ENCODE data around the gene CPT1B. TPM values are rescaled to one million over a fixed set of nuclear protein-coding genes. Genes with fewer than 3 reads are reported as not detected.

Gene CPT1B
- total RNA-seq, 4 donors from 2014 or later = 34.2 to 111 (median 37.6) TPM

DNA sequence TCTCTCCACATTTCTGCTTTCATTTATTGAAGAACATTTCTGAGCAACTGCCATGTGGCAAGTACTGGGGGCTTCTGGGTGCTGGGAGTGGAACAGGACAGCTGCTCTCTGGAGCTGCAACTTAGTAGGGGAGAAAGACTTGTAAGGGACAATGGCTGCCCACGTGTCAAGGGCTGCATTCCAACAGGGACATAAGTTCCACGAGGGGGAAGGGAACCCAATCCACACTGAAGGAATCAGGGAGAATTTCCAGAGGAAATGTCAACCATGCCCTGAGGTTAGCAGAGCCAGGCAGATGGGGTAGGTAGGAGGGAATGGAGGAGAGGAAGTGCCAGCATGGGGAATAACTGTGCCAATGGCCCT, 24.1 kb upstream of the CPT1B start:
- TF ChIP-seq CTCF (IDR thresholded peaks at IDR 0.05) (no peak), POLR2A (IDR thresholded peaks at IDR 0.05) (no peak), EP300 (IDR thresholded peaks at IDR 0.05; ENCODE audit: low read depth) (no peak), POLR2AphosphoS5 (IDR thresholded peaks at IDR 0.05) (no peak)
- DNase-seq = no peak
- Histone ChIP-seq H3K27ac (no peak overlapping the region), H3K9me3 (no peaks in the 10 kb centered on the region), H3K36me3 (no peaks in the 10 kb centered on the region), H3K4me3 (no peak overlapping the region), H3K4me1 (peaks cover 0 to 12% (median 8%) of the 10 kb centered on the region in 4 donors), H3K27me3 (peaks cover 86% of the 10 kb centered on the region)
- 25% methylated on average over 2 of the region's 2 CpGs; no CpG with 5 or more reads in 1 of the 2 donors for WGBS, 2 donors (ENCODE audit: low coverage in 1 of 2)
- intact Hi-C loops (cut with DNase I; ENCODE audit: low total_unique reads) = no loop called here
- in situ Hi-C loops (cut with MboI; ENCODE audit: low pct_ligation_motif_present in 1 of 4, low pct_unique_long_range_greater_than_20kb in 1 of 4, low sequenced_read_pairs in 3 of 4) = no loop called here

GRCh38 chr22:50601669-50602337, 23.6 kb upstream of the CPT1B start:
- in situ Hi-C loops (cut with MboI; ENCODE audit: low pct_ligation_motif_present in 1 of 4, low pct_unique_long_range_greater_than_20kb in 1 of 4, low sequenced_read_pairs in 3 of 4) (no loop called here), intact Hi-C loops (cut with DNase I; ENCODE audit: low total_unique reads) (no loop called here)
- peaks cover 0 to 12% (median 8%) of the 10 kb centered on the region in 4 donors for H3K4me1 ChIP-seq
- H3K4me3 ChIP-seq = no peak overlapping the region
- H3K36me3 ChIP-seq = no peaks in the 10 kb centered on the region
- TF ChIP-seq CTCF (IDR thresholded peaks at IDR 0.05) = no peak
- DNase-seq = no peak
- no peak overlapping the region for H3K27ac ChIP-seq
- 52 to 61% methylated on average over 5 to 12 of the region's 12 CpGs for WGBS, 2 donors (ENCODE audit: low coverage in 1 of 2)
- H3K9me3 ChIP-seq = no peaks in the 10 kb centered on the region
- peaks cover 81% of the 10 kb centered on the region for H3K27me3 ChIP-seq

- Histone ChIP-seq H3K27ac (no peak overlapping the region), H3K36me3 (no peaks in the 10 kb centered on the region), H3K9me3 (no peaks in the 10 kb centered on the region), H3K4me3 (peak overlapping the region in 3 of 4 donors; percentile 36 to 51 (median 37)), H3K4me1 (peaks cover 0 to 12% (median 8%) of the 10 kb centered on the region in 4 donors), H3K27me3 (peaks cover 76% of the 10 kb centered on the region)
- WGBS, 2 donors (ENCODE audit: low coverage in 1 of 2) = 7 to 20% methylated on average over 3 to 28 of the region's 52 CpGs
- intact Hi-C loops (cut with DNase I; ENCODE audit: low total_unique reads) = no loop called here
- TF ChIP-seq EP300 (IDR thresholded peaks at IDR 0.05; ENCODE audit: low read depth) = no peak
- no peak for TF ChIP-seq POLR2A (IDR thresholded peaks at IDR 0.05)
- no peak for TF ChIP-seq POLR2AphosphoS5 (IDR thresholded peaks at IDR 0.05)
- TF ChIP-seq CTCF (IDR thresholded peaks at IDR 0.05) = no peak
- in situ Hi-C loops (cut with MboI; ENCODE audit: low pct_ligation_motif_present in 1 of 4, low pct_unique_long_range_greater_than_20kb in 1 of 4, low sequenced_read_pairs in 3 of 4) = no loop called here
- DNase-seq = no peak
Observed at GRCh38 chr22:50600967-50601668, 22.9 kb upstream of the CPT1B start.

DNA sequence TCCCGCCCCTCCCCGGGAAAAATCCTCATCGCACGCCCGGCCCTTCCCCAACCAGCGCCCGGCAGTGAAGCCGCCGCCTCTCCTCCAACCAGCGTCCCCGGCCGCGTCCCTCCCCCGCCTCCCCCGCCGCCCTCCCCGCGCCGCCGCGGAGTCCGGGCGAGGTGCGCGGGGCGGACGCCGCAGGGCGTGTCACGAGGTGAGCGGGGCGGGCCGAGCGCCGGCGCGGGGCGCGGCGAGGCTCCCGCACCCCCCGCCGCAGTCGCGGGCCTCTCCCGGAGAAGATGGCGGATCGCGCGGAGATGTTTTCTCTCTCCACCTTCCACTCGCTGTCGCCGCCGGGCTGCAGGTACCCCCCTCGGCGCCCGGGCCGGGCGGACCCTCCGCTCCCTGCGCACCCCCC, 22.3 kb upstream of the CPT1B start, which contains the start of gene MAPK8IP2:
Gene MAPK8IP2 (plus strand): TSS at position 256 of the 400 bp plus-strand sequence. CDS start 26 bp downstream, at position 282.
- Histone ChIP-seq H3K36me3 (no peaks in the 10 kb centered on the region), H3K27me3 (peaks cover 70% of the 10 kb centered on the region), H3K4me1 (peaks cover 0 to 12% (median 8%) of the 10 kb centered on the region in 4 donors), H3K27ac (no peak within 1 kb of the TSS), H3K4me3 (peak within 1 kb of the TSS in 3 of 4 donors; percentile 36 to 51 (median 37)), H3K9me3 (no peaks in the 10 kb centered on the region)
- TF ChIP-seq EP300 (IDR thresholded peaks at IDR 0.05; ENCODE audit: low read depth) = no peak
- TF ChIP-seq POLR2AphosphoS5 (IDR thresholded peaks at IDR 0.05) = no peak
- no peak for TF ChIP-seq CTCF (IDR thresholded peaks at IDR 0.05)
- no peak for TF ChIP-seq POLR2A (IDR thresholded peaks at IDR 0.05)
- in situ Hi-C loops (cut with MboI; ENCODE audit: low pct_ligation_motif_present in 1 of 4, low pct_unique_long_range_greater_than_20kb in 1 of 4, low sequenced_read_pairs in 3 of 4) = no loop called here
- intact Hi-C loops (cut with DNase I; ENCODE audit: low total_unique reads) = no loop called here
- no peak for DNase-seq
- WGBS, 2 donors (ENCODE audit: low coverage in 1 of 2) = no CpG with 5 or more reads among the region's 61 CpGs
